Thyroid gland (tissue), 4 donors: ENCODE measurements around the gene NXPE3. TPM values are rescaled to one million over a fixed set of nuclear protein-coding genes. Genes with fewer than 3 reads are reported as not detected.

ENCODE experiments used
- DNase-seq, 2 donors: peaks; one replicate each; pipeline ENCODE4 v3.0.0-alpha.2; 2019
- H3K27ac ChIP-seq, 3 donors: fragments of 200-600 bp; sonication (generic); 1 replicate in 2 of 3; 2 replicates in 1 of 3; pipeline ENCODE4 v1.5.1; 2016 to 2019; ENCODE audit warnings: mild to moderate bottlenecking in 1 of 3, moderate library complexity in 1 of 3
- H3K27me3 ChIP-seq: fragments of 200-600 bp; sonication (generic); one replicate; pipeline ENCODE4 v1.5.1; 2019
- H3K36me3 ChIP-seq, 2 donors: fragments of 200-600 bp; sonication (generic); one replicate each; pipeline ENCODE4 v1.5.1; 2016 to 2019
- H3K4me1 ChIP-seq, 2 donors: fragments of 200-600 bp; sonication (generic); one replicate each; pipeline ENCODE4 v1.5.1; 2017 to 2019
- H3K4me3 ChIP-seq, 3 donors: fragments of 200-600 bp; sonication (generic); replicated peaks in 1 of 3; 1 replicate in 2 of 3; 2 replicates in 1 of 3; pipeline ENCODE4 v1.5.1; 2016; ENCODE audit warnings: mild to moderate bottlenecking in 1 of 3
- H3K9me3 ChIP-seq: fragments of 200-600 bp; sonication (generic); one replicate; pipeline ENCODE4 v1.5.1; 2017
- CTCF ChIP-seq, 6 experiments: fragments of 200-600 bp in 3 of 6; fragments of 450-650 bp in 3 of 6; sonication (generic) in 3 of 6; IDR thresholded peaks; one replicate each; pipeline ENCODE4 v1.5.1; 2016 to 2019; ENCODE audit warnings: antibody characterized with exemption in 6 of 6, mild to moderate bottlenecking in 2 of 6, inconsistent platforms in 1 of 6, moderate library complexity in 1 of 6
- POLR2A ChIP-seq, 2 donors: fragments of 450-650 bp; IDR thresholded peaks; one replicate each; pipeline ENCODE4 v1.6.1; 2017; ENCODE audit warnings: antibody characterized with exemption in 2 of 2, mild to moderate bottlenecking in 2 of 2, moderate library complexity in 1 of 2
- WGBS, 2 donors: methylation state at CpG; one replicate each; pipeline ENCODE4 v1.1.5; 2017; 5-methylcytosine and 5-hydroxymethylcytosine counted together
- intact Hi-C: fragments of 100-400 bp; cut with DNase I; formaldehyde crosslinking; loops from one replicate; pipeline ENCODE4 v1.15.1; 2023
- total RNA-seq, 4 donors: library from RNA; depleted of rRNA; stranded (reverse); fragments of >200 nt; gene quantifications; one replicate each; pipeline ENCODE4 v1.2.3, GENCODE V29; 2016

Gene NXPE3
- total RNA-seq, 4 donors from 2014 or later: 10.5 to 18.9 (median 13.2) TPM

GRCh38 chr3:101842935-101843330, 63.9 kb downstream of the NXPE3 start:
- no peak overlapping the region for H3K4me3 ChIP-seq
- TF ChIP-seq CTCF (IDR thresholded peaks at IDR 0.05) (no peak), POLR2A (IDR thresholded peaks at IDR 0.05) (no peak)
- H3K27ac ChIP-seq: no peak overlapping the region
- H3K36me3 ChIP-seq: no peaks in the 10 kb centered on the region
- no peak for DNase-seq
- no peaks in the 10 kb centered on the region for H3K27me3 ChIP-seq
- WGBS, 2 donors: 97% methylated on average over 3 of the region's 3 CpGs
- no peaks in the 10 kb centered on the region for H3K9me3 ChIP-seq
- intact Hi-C loops: no loop called here
- no peaks in the 10 kb centered on the region for H3K4me1 ChIP-seq

GRCh38 chr3:101845425-101845824, 66.4 kb downstream of the NXPE3 start:
- intact Hi-C loops: no loop called here
- WGBS, 2 donors: 93 to 95% methylated on average over 2 of the region's 2 CpGs
- TF ChIP-seq POLR2A (IDR thresholded peaks at IDR 0.05): no peak
- no peak for TF ChIP-seq CTCF (IDR thresholded peaks at IDR 0.05)

GRCh38 chr3:101846709-101847108, 67.7 kb downstream of the NXPE3 start:
- no peaks in the 10 kb centered on the region for H3K27me3 ChIP-seq
- intact Hi-C loops: no loop called here
- H3K4me1 ChIP-seq: peaks cover 7% of the 10 kb centered on the region in 2 donors
- no peak overlapping the region for H3K4me3 ChIP-seq
- TF ChIP-seq CTCF (IDR thresholded peaks at IDR 0.05) (no peak), POLR2A (IDR thresholded peaks at IDR 0.05) (no peak)
- H3K36me3 ChIP-seq: no peaks in the 10 kb centered on the region
- H3K9me3 ChIP-seq: no peaks in the 10 kb centered on the region
- H3K27ac ChIP-seq: no peak overlapping the region
- no peak for DNase-seq
- WGBS, 2 donors: 96 to 97% methylated on average over 2 of the region's 2 CpGs

More at GRCh38 chr3:101845425-101845824, 66.4 kb downstream of the NXPE3 start:
- Histone ChIP-seq H3K9me3 (no peaks in the 10 kb centered on the region), H3K4me3 (no peak overlapping the region), H3K27me3 (no peaks in the 10 kb centered on the region), H3K27ac (no peak overlapping the region), H3K4me1 (peaks cover 5 to 7% of the 10 kb centered on the region in 2 donors), H3K36me3 (no peaks in the 10 kb centered on the region)
- no peak for DNase-seq

DNA sequence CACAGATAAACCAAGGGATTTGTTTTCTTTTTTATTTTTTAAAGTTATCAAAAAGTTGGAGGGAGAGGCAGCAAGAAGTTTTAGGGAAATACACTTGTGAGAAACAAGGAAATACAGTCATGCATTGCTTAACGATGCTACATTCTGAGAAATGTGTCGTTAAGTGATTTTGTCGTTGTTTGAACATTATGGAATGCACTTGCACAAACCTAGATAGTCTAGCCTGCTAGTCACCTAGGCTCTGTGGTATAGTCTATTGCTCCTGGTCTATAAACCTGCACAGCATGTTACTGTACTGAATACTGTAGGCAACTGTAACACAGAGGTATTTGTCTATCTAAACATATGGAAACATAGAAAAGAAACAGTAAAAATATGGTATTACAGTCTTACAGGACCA, 68.3 kb downstream of the NXPE3 start:
- Histone ChIP-seq H3K27ac (no peak overlapping the region), H3K9me3 (no peaks in the 10 kb centered on the region), H3K4me1 (peaks cover 7 to 13% of the 10 kb centered on the region in 2 donors), H3K27me3 (no peaks in the 10 kb centered on the region), H3K4me3 (no peak overlapping the region), H3K36me3 (peaks cover 1 to 3% of the 10 kb centered on the region in 2 donors)
- intact Hi-C loops: no loop called here
- no peak for DNase-seq
- 56% methylated on average over 3 of the region's 3 CpGs for WGBS, 2 donors
- TF ChIP-seq CTCF (IDR thresholded peaks at IDR 0.05): no peak
- no peak for TF ChIP-seq POLR2A (IDR thresholded peaks at IDR 0.05)

- H3K4me1 ChIP-seq: peaks cover 11 to 14% of the 10 kb centered on the region in 2 donors
- H3K4me3 ChIP-seq: no peak overlapping the region
- peaks cover 11 to 13% of the 10 kb centered on the region in 2 donors for H3K36me3 ChIP-seq
- no peak for DNase-seq
- 33 to 38% methylated on average over 3 of the region's 3 CpGs for WGBS, 2 donors
- H3K9me3 ChIP-seq: no peaks in the 10 kb centered on the region
- TF ChIP-seq CTCF (IDR thresholded peaks at IDR 0.05) (no peak), POLR2A (IDR thresholded peaks at IDR 0.05) (no peak)
- peak overlapping the region; percentile 96 to 99 (median 96) for H3K27ac ChIP-seq
- intact Hi-C loops: no loop called here
- H3K27me3 ChIP-seq: no peaks in the 10 kb centered on the region
Measured at GRCh38 chr3:101848326-101848725, 69.3 kb downstream of the NXPE3 start.
